Mesenchymal stem cell (in vitro differentiated cells and primary cell): ENCODE data around the gene CD19.
A peak's percentile ranks its signal among the peaks of the same experiment; 100 is the strongest.

Source experiments
- DNase-seq: peaks from one replicate; pipeline ENCODE4 v3.0.0-alpha.2; 2013
- H2AFZ ChIP-seq: one replicate; pipeline ENCODE4 v1.6.1; 2013; ENCODE audit warnings: low read depth, mild to moderate bottlenecking, control low read depth, inconsistent platforms, low read length, moderate library complexity
- H2AK5ac ChIP-seq: 2 replicates; pipeline ENCODE4 v1.6.1; 2013; ENCODE audit warnings: low read length, moderate library complexity, mild to moderate bottlenecking, inconsistent platforms; ENCODE audit not compliant: severe bottlenecking
- H2BK120ac ChIP-seq: one replicate; pipeline ENCODE4 v1.6.1; 2013; ENCODE audit warnings: low read depth, mild to moderate bottlenecking, inconsistent platforms, low read length, moderate library complexity
- H2BK12ac ChIP-seq, 2 experiments: one replicate each; pipeline ENCODE4 v1.6.1; 2013; ENCODE audit warnings: inconsistent platforms in 2 of 2, low read length in 2 of 2, mild to moderate bottlenecking in 2 of 2, moderate library complexity in 2 of 2, control low read depth in 1 of 2
- H2BK15ac ChIP-seq: one replicate; pipeline ENCODE4 v1.6.1; 2013; ENCODE audit warnings: mild to moderate bottlenecking, low read depth, inconsistent platforms; ENCODE audit not compliant: poor library complexity, severe bottlenecking
- H2BK5ac ChIP-seq: 2 replicates; pipeline ENCODE4 v1.6.1; 2013; ENCODE audit warnings: low read depth, mild to moderate bottlenecking, low read length, control low read depth, inconsistent platforms; ENCODE audit not compliant: poor library complexity, severe bottlenecking
- H3K14ac ChIP-seq, 2 experiments: one replicate each; pipeline ENCODE4 v1.6.1; 2013; ENCODE audit warnings: inconsistent platforms in 2 of 2, low read length in 2 of 2, control low read depth in 1 of 2, mild to moderate bottlenecking in 1 of 2, moderate library complexity in 1 of 2
- H3K18ac ChIP-seq, 2 experiments: one replicate each; pipeline ENCODE4 v1.6.1; 2013; ENCODE audit warnings: inconsistent platforms in 2 of 2, low read length in 2 of 2, control low read depth in 1 of 2, low read depth in 1 of 2, mild to moderate bottlenecking in 1 of 2
- H3K23ac ChIP-seq, 2 experiments: one replicate each; pipeline ENCODE4 v1.6.1; 2013; ENCODE audit warnings: inconsistent platforms in 2 of 2, low read length in 2 of 2, mild to moderate bottlenecking in 2 of 2, moderate library complexity in 2 of 2, control low read depth in 1 of 2
- H3K27ac ChIP-seq: 2 replicates; pipeline ENCODE4 v1.5.1; 2013; ENCODE audit warnings: mild to moderate bottlenecking, moderate library complexity, low read length, control low read depth, inconsistent platforms; ENCODE audit not compliant: poor library complexity, severe bottlenecking
- H3K27me3 ChIP-seq, 2 experiments: 2 replicates each; pipeline versions ENCODE4 v1.6.1 to v1.7.0; 2013; ENCODE audit warnings: low read length in 2 of 2, mild to moderate bottlenecking in 2 of 2, moderate library complexity in 2 of 2, control low read depth in 1 of 2, inconsistent platforms in 1 of 2; ENCODE audit not compliant: control insufficient read depth in 1 of 2, insufficient read depth in 1 of 2
- H3K36me3 ChIP-seq, 2 experiments: 2 replicates each; pipeline versions ENCODE4 v1.6.1 to v1.7.0; 2013; ENCODE audit warnings: low read length in 2 of 2, control low read depth in 1 of 2, inconsistent platforms in 1 of 2, low read depth in 1 of 2, mild to moderate bottlenecking in 1 of 2; ENCODE audit not compliant: insufficient read depth in 2 of 2, control insufficient read depth in 1 of 2
- H3K4ac ChIP-seq, 2 experiments: one replicate each; pipeline ENCODE4 v1.6.1; 2013; ENCODE audit warnings: inconsistent platforms in 2 of 2, low read length in 2 of 2, mild to moderate bottlenecking in 2 of 2, moderate library complexity in 2 of 2, control low read depth in 1 of 2, low read depth in 1 of 2
- H3K4me1 ChIP-seq: 2 replicates; pipeline ENCODE4 v1.6.1; 2013; ENCODE audit warnings: low read depth, low read length, control low read depth; ENCODE audit not compliant: control insufficient read depth, insufficient read depth
- H3K4me2 ChIP-seq: 2 replicates; pipeline ENCODE4 v1.6.1; 2013; ENCODE audit warnings: low read length, mild to moderate bottlenecking, inconsistent platforms; ENCODE audit not compliant: poor library complexity, severe bottlenecking
- H3K4me3 ChIP-seq, 2 experiments: 2 replicates each; pipeline versions ENCODE4 v1.5.1 to v1.7.0; 2013; ENCODE audit warnings: low read length in 2 of 2, mild to moderate bottlenecking in 2 of 2, control low read depth in 1 of 2, low read depth in 1 of 2; ENCODE audit not compliant: insufficient read depth in 1 of 2
- H3K79me1 ChIP-seq: replicated peaks from 2 replicates; pipeline ENCODE4 v1.6.1; 2013; ENCODE audit warnings: mild to moderate bottlenecking, control low read depth, low read length, inconsistent platforms; ENCODE audit not compliant: poor library complexity, severe bottlenecking
- H3K9ac ChIP-seq: 2 replicates; pipeline ENCODE4 v1.7.0; 2013; ENCODE audit warnings: mild to moderate bottlenecking, low read length, moderate library complexity
- H3K9me3 ChIP-seq: 2 replicates; pipeline ENCODE4 v1.7.0; 2013; ENCODE audit warnings: mild to moderate bottlenecking, low read length; ENCODE audit not compliant: control insufficient read depth
- H4K8ac ChIP-seq: one replicate; pipeline ENCODE4 v1.6.1; 2013; ENCODE audit warnings: inconsistent platforms, mild to moderate bottlenecking, low read length, moderate library complexity
- H4K91ac ChIP-seq: one replicate; pipeline ENCODE4 v1.6.1; 2013; ENCODE audit warnings: mild to moderate bottlenecking, low read length, inconsistent platforms
- WGBS: methylation state at CpG from one replicate; pipeline ENCODE4 v1.1.7; 2013; ENCODE audit warnings: mixed read lengths; 5-methylcytosine and 5-hydroxymethylcytosine counted together

The CD19 gene

DNA sequence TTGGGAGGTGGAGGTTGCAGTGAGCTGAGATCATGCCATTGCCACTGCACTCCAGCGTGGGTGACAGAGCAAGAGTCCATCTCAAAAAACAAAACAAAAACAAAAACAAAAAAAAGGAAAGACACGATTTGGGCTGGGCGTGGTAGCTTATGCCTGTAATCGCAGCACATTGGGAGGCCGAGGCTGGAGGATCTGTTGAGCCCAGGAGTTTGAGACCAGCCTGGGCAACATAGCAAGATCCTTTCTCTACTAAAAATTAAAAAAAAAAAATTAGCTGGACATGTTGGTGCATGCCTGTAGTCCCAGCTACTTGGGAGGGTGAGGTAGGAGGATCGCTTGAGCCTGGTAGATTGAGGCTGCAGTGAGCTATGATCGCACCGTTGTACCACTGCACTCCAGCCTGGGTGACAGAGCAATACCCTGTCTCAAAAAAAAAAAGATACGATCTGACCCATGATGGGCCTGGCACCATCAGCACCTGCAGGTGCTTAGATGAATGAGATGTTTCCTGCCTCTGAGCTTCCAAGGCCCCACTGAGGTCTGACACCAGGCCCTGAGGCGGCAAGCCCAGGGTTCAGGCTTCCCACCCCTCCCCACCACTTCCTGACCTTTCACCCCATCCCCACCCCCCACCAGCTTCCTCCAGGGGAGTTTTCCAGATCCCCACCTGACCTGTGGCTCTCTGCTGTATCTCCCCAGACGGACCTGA, 31.7 kb upstream of the CD19 start:
- Histone ChIP-seq H3K9ac (no peak overlapping the region), H2BK5ac (no peak overlapping the region), H4K8ac (no peak overlapping the region), H3K18ac (no peak overlapping the region), H2AFZ (no peak overlapping the region), H3K79me1 (no peaks in the 10 kb centered on the region), H3K4me1 (peaks cover 10% of the 10 kb centered on the region), H3K4me3 (no peak overlapping the region), H2AK5ac (no peak overlapping the region), H3K27ac (no peak overlapping the region), H3K4ac (no peak overlapping the region), H4K91ac (no peak overlapping the region), H2BK15ac (no peak overlapping the region), H3K27me3 (no peaks in the 10 kb centered on the region), H3K14ac (no peak overlapping the region), H3K23ac (no peak overlapping the region), H3K9me3 (no peaks in the 10 kb centered on the region), H3K36me3 (peaks cover 0 to 40% of the 10 kb centered on the region in 2 experiments), H2BK12ac (no peak overlapping the region), H3K4me2 (no peak overlapping the region), H2BK120ac (no peak overlapping the region)
- WGBS, result 92% methylated on average over 8 of the region's 11 CpGs
- no peak for DNase-seq

DNA sequence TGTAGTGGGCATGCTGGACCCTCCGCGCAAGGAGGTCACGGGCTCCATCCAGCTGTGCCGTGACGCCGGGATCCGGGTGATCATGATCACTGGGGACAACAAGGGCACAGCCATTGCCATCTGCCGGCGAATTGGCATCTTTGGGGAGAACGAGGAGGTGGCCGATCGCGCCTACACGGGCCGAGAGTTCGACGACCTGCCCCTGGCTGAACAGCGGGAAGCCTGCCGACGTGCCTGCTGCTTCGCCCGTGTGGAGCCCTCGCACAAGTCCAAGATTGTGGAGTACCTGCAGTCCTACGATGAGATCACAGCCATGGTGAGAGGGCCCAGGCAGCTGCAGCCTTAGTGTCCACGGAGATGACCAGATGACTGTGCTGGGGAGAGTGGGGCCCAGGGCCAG, 31.2 kb upstream of the CD19 start:
- Histone ChIP-seq H3K27ac (no peak overlapping the region), H3K9ac (no peak overlapping the region), H3K79me1 (no peaks in the 10 kb centered on the region), H3K4ac (no peak overlapping the region), H3K4me2 (no peak overlapping the region), H2AK5ac (no peak overlapping the region), H3K14ac (no peak overlapping the region), H2BK120ac (no peak overlapping the region), H3K4me3 (no peak overlapping the region), H2BK15ac (no peak overlapping the region), H2AFZ (no peak overlapping the region), H3K36me3 (peaks cover 0 to 45% of the 10 kb centered on the region in 2 experiments), H2BK12ac (no peak overlapping the region), H3K18ac (no peak overlapping the region), H3K9me3 (no peaks in the 10 kb centered on the region), H4K8ac (no peak overlapping the region), H3K4me1 (peaks cover 10% of the 10 kb centered on the region), H3K27me3 (no peaks in the 10 kb centered on the region), H2BK5ac (no peak overlapping the region), H3K23ac (no peak overlapping the region), H4K91ac (no peak overlapping the region)
- WGBS, result 93% methylated on average over 25 of the region's 25 CpGs
- no peak for DNase-seq

DNA sequence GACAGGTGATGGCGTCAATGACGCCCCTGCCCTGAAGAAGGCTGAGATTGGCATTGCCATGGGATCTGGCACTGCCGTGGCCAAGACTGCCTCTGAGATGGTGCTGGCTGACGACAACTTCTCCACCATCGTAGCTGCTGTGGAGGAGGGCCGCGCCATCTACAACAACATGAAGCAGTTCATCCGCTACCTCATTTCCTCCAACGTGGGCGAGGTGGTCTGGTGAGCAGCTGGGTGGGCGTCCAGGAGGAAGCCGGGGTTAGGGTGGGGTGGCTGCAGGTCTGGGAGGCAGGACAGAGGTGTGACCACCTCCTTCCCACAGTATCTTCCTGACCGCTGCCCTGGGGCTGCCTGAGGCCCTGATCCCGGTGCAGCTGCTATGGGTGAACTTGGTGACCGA, 29.9 kb upstream of the CD19 start:
- 100% methylated on average over 15 of the region's 15 CpGs for WGBS

DNA sequence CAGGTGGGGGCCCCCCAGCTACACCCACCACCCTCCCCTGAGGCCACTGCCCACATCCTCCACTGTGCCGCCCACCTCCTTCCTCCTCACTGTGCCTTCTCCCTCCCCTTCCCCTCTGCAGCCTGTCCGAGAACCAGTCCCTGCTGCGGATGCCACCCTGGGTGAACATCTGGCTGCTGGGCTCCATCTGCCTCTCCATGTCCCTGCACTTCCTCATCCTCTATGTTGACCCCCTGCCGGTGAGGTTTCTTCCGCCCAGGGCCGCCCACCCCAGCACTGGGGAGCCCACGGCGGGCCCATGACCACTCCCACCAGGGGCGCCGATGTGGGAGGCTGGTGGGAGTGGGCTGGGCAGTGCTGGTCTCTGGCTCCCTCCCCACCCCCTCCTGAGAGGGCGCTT, 28.9 kb upstream of the CD19 start:
- no peak for DNase-seq
- Histone ChIP-seq H2BK120ac (no peak overlapping the region), H3K36me3 (peaks cover 0 to 64% of the 10 kb centered on the region in 2 experiments), H3K9me3 (no peaks in the 10 kb centered on the region), H3K4me3 (no peak overlapping the region), H3K9ac (no peak overlapping the region), H2BK12ac (no peak overlapping the region), H3K27me3 (no peaks in the 10 kb centered on the region), H3K23ac (no peak overlapping the region), H2BK15ac (no peak overlapping the region), H2AK5ac (no peak overlapping the region), H3K4ac (no peak overlapping the region), H3K18ac (no peak overlapping the region), H3K4me1 (peaks cover 10% of the 10 kb centered on the region), H3K4me2 (no peak overlapping the region), H2BK5ac (no peak overlapping the region), H2AFZ (no peak overlapping the region), H4K91ac (peak overlapping the region; percentile 7), H3K27ac (no peak overlapping the region), H3K79me1 (no peaks in the 10 kb centered on the region), H3K14ac (no peak overlapping the region), H4K8ac (no peak overlapping the region)
- 78% methylated on average over 9 of the region's 11 CpGs for WGBS

More for the DNA sequence above, 29.9 kb upstream of the CD19 start:
- H2BK15ac ChIP-seq, result no peak overlapping the region
- H3K4ac ChIP-seq, result no peak overlapping the region
- H3K27me3 ChIP-seq, result no peaks in the 10 kb centered on the region
- no peak overlapping the region for H3K4me2 ChIP-seq
- no peak overlapping the region for H2BK12ac ChIP-seq
- no peak overlapping the region for H2BK120ac ChIP-seq
- no peak overlapping the region for H4K91ac ChIP-seq
- H3K9ac ChIP-seq, result no peak overlapping the region
- peaks cover 10% of the 10 kb centered on the region for H3K4me1 ChIP-seq
- H3K14ac ChIP-seq, result no peak overlapping the region
- no peaks in the 10 kb centered on the region for H3K9me3 ChIP-seq
- no peak overlapping the region for H3K23ac ChIP-seq
- no peak for DNase-seq
- no peak overlapping the region for H2BK5ac ChIP-seq
- H4K8ac ChIP-seq, result no peak overlapping the region
- no peak overlapping the region for H3K18ac ChIP-seq
- no peak overlapping the region for H3K4me3 ChIP-seq
- H3K27ac ChIP-seq, result no peak overlapping the region
- no peak overlapping the region for H2AFZ ChIP-seq
- no peak overlapping the region for H2AK5ac ChIP-seq
- peaks cover 0 to 55% of the 10 kb centered on the region in 2 experiments for H3K36me3 ChIP-seq
- no peaks in the 10 kb centered on the region for H3K79me1 ChIP-seq
